WTC11 (cell line): ENCODE data around the gene TMEM116. TPM values are rescaled to one million over a fixed set of nuclear protein-coding genes. Genes with fewer than 3 reads are reported as not detected.

ENCODE experiments used
- ATAC-seq: fragments of 200-7000 bp; cut with Tn5 transposase; 2 replicates; pipeline ENCODE4 v1.10.0; 2021; ENCODE audit warnings: mild to moderate bottlenecking, moderate library complexity
- CTCF ChIA-PET: fragments of 300-600 bp; sonication (Branson Sonifier 250); formaldehyde crosslinking; loops from one replicate; lab custom pipeline; 2021; ENCODE audit warnings: antibody characterized with exemption; lab: Charles Lee
- POLR2A ChIA-PET: fragments of 350-600 bp; sonication (Branson Sonifier 250); formaldehyde crosslinking; loops from one replicate; lab custom pipeline; 2021; ENCODE audit warnings: antibody characterized with exemption; lab: Charles Lee
- DNase-seq: peaks from one replicate; pipeline ENCODE4 v3.0.0; 2021; ENCODE audit warnings: low spot score
- H3K27ac Mint-ChIP-seq: 2 replicates; pipeline ENCODE4 v1.8.0; 2021; ENCODE audit warnings: mixed read lengths
- H3K27me3 Mint-ChIP-seq: 2 replicates; pipeline ENCODE4 v1.8.0; 2021; ENCODE audit warnings: low read depth, mild to moderate bottlenecking, moderate library complexity, mixed read lengths
- H3K36me3 Mint-ChIP-seq: 2 replicates; pipeline ENCODE4 v1.8.0; 2021; ENCODE audit warnings: mixed read lengths
- H3K4me1 Mint-ChIP-seq: 2 replicates; pipeline ENCODE4 v1.8.0; 2022; ENCODE audit warnings: mixed read lengths
- H3K4me3 Mint-ChIP-seq: 2 replicates; pipeline ENCODE4 v1.8.0; 2021; ENCODE audit warnings: mild to moderate bottlenecking, moderate library complexity, mixed read lengths
- H3K9me3 Mint-ChIP-seq: 2 replicates; pipeline ENCODE4 v1.8.0; 2021; ENCODE audit warnings: mixed read lengths
- AFF4 ChIP-seq: sonication (generic); formaldehyde crosslinking; IDR thresholded peaks from 2 replicates; pipeline ENCODE4 v1.8.1; 2023; ENCODE audit warnings: mild to moderate bottlenecking, missing genetic modification reagents, borderline replicate concordance
- ARID4B ChIP-seq: sonication (generic); formaldehyde crosslinking; IDR thresholded peaks from 2 replicates; pipeline ENCODE4 v1.8.0; 2023; ENCODE audit warnings: missing genetic modification reagents, mild to moderate bottlenecking, borderline replicate concordance
- ATF1 ChIP-seq: sonication (generic); formaldehyde crosslinking; IDR thresholded peaks from 2 replicates; pipeline ENCODE4 v1.8.1; 2023; ENCODE audit warnings: mild to moderate bottlenecking, moderate library complexity, missing genetic modification reagents
- ATF2 ChIP-seq: sonication (generic); formaldehyde crosslinking; IDR thresholded peaks from 2 replicates; pipeline ENCODE4 v1.8.1; 2022; ENCODE audit warnings: low read depth, missing genetic modification reagents, borderline replicate concordance
- ATF3 ChIP-seq: sonication (generic); formaldehyde crosslinking; conservative IDR thresholded peaks from 2 replicates; pipeline ENCODE4 v1.8.1; 2022; ENCODE audit warnings: mild to moderate bottlenecking, missing genetic modification reagents
- CBFB ChIP-seq: sonication (generic); formaldehyde crosslinking; IDR thresholded peaks from 2 replicates; pipeline ENCODE4 v1.8.1; 2022; ENCODE audit warnings: mild to moderate bottlenecking, low read depth, missing genetic modification reagents
- CREM ChIP-seq: sonication (generic); formaldehyde crosslinking; IDR thresholded peaks from 2 replicates; pipeline ENCODE4 v1.8.1; 2022; ENCODE audit warnings: mild to moderate bottlenecking, missing genetic modification reagents, moderate library complexity
- FOXP4 ChIP-seq: sonication (generic); formaldehyde crosslinking; IDR thresholded peaks from 2 replicates; pipeline ENCODE4 v1.8.0; 2022; ENCODE audit warnings: mild to moderate bottlenecking, missing genetic modification reagents
- MLX ChIP-seq: sonication (generic); formaldehyde crosslinking; IDR thresholded peaks from 2 replicates; pipeline ENCODE4 v1.8.1; 2023; ENCODE audit warnings: mild to moderate bottlenecking, missing genetic modification reagents, moderate library complexity
- OVOL2 ChIP-seq: fragments of 250-450 bp; sonication (Bioruptor Pico); IDR thresholded peaks from 2 replicates; pipeline ENCODE4 v1.9.0; 2021; ENCODE audit warnings: mild to moderate bottlenecking, borderline replicate concordance
- PRRX2 ChIP-seq: fragments of 250-450 bp; sonication (Bioruptor Pico); IDR thresholded peaks from 2 replicates; pipeline ENCODE4 v1.8.0; 2021; ENCODE audit warnings: mild to moderate bottlenecking
- SMAD4 ChIP-seq: sonication (generic); formaldehyde crosslinking; IDR thresholded peaks from 2 replicates; pipeline ENCODE4 v1.8.0; 2022; ENCODE audit warnings: mild to moderate bottlenecking, missing genetic modification reagents
- SP1 ChIP-seq: sonication (generic); formaldehyde crosslinking; conservative IDR thresholded peaks from 2 replicates; pipeline ENCODE4 v1.8.1; 2022; ENCODE audit warnings: missing genetic modification reagents
- STAT6 ChIP-seq: sonication (generic); formaldehyde crosslinking; conservative IDR thresholded peaks from 2 replicates; pipeline ENCODE4 v1.8.1; 2023; ENCODE audit warnings: mild to moderate bottlenecking, low read depth, missing genetic modification reagents, moderate library complexity
- USF1 ChIP-seq: sonication (generic); formaldehyde crosslinking; IDR thresholded peaks from 2 replicates; pipeline ENCODE4 v1.8.0; 2022; ENCODE audit warnings: mild to moderate bottlenecking, missing genetic modification reagents
- ZNF219 ChIP-seq: sonication (generic); formaldehyde crosslinking; IDR thresholded peaks from 2 replicates; pipeline ENCODE4 v1.8.0; 2023; ENCODE audit warnings: missing genetic modification reagents, mild to moderate bottlenecking, borderline replicate concordance
- ZNF281 ChIP-seq: sonication (generic); formaldehyde crosslinking; IDR thresholded peaks from 2 replicates; pipeline ENCODE4 v1.8.0; 2023; ENCODE audit warnings: mild to moderate bottlenecking, missing genetic modification reagents
- ZNF671 ChIP-seq: fragments of 250-450 bp; sonication (Bioruptor Pico); IDR thresholded peaks from 2 replicates; pipeline ENCODE4 v1.8.0; 2021; ENCODE audit warnings: mild to moderate bottlenecking
- total RNA-seq: library from RNA; stranded (reverse); gene quantifications from 3 replicates; pipeline ENCODE4 v1.2.3, GENCODE V29; 2021

TMEM116 gene
- total RNA-seq, 1 experiment from 2014 or later: 7.8 TPM

GRCh38 chr12:111954969-111955368 lies 58.0 kb downstream of the TMEM116 start:
- H3K27me3 Mint-ChIP-seq: no peaks in the 10 kb centered on the region
- POLR2A ChIA-PET: no interaction called here
- DNase-seq (no peak), ATAC-seq (no peak)
- H3K27ac Mint-ChIP-seq: no peak overlapping the region
- peaks cover 51% of the 10 kb centered on the region for H3K36me3 Mint-ChIP-seq
- no peak overlapping the region for H3K4me3 Mint-ChIP-seq
- CTCF ChIA-PET: interaction anchor here (1.1 kb wide), 1 partner anchor 58 kb away, joined by 3 read pairs; the partner anchor contains the start of gene TMEM116
- H3K9me3 Mint-ChIP-seq: peaks cover 71% of the 10 kb centered on the region
- H3K4me1 Mint-ChIP-seq: peaks cover 3% of the 10 kb centered on the region; the same call in 1 of the 2 replicates
- TF ChIP-seq ATF1 (no peak), USF1 (CRISPR knock-in tag) (no peak), CBFB (CRISPR knock-in tag) (no peak), OVOL2 (CRISPR knock-in tag) (no peak), ZNF671 (CRISPR knock-in tag) (no peak), ATF3 (no peak), SP1 (CRISPR knock-in tag) (no peak), SMAD4 (CRISPR knock-in tag) (no peak), CREM (CRISPR knock-in tag) (no peak), ZNF219 (CRISPR knock-in tag) (no peak), ZNF281 (CRISPR knock-in tag) (no peak), MLX (no peak), FOXP4 (CRISPR knock-in tag) (no peak), STAT6 (CRISPR knock-in tag) (no peak), ARID4B (no peak), ATF2 (CRISPR knock-in tag) (no peak), AFF4 (CRISPR knock-in tag) (no peak), PRRX2 (CRISPR knock-in tag) (no peak)
